Vagina (tissue), 2 donors: Measurements from ENCODE around the gene XPOT. TPM values are rescaled to one million over a fixed set of nuclear protein-coding genes. Genes with fewer than 3 reads are reported as not detected.

ENCODE experiments used
- DNase-seq, 2 donors: peaks; one replicate each; pipeline ENCODE4 v3.0.0-alpha.2; 2017; ENCODE audit errors: extremely low spot score in 2 of 2
- H3K27ac ChIP-seq: fragments of 200-600 bp; sonication (generic); one replicate; pipeline ENCODE4 v1.5.1; 2019
- H3K27me3 ChIP-seq: fragments of 200-600 bp; sonication (generic); one replicate; pipeline ENCODE4 v1.5.1; 2019
- H3K36me3 ChIP-seq, 2 donors: fragments of 200-600 bp; sonication (generic); one replicate each; pipeline ENCODE4 v1.5.1; 2017 to 2019
- H3K4me1 ChIP-seq: fragments of 200-600 bp; sonication (generic); one replicate; pipeline ENCODE4 v1.5.1; 2019
- H3K4me3 ChIP-seq, 2 donors: fragments of 200-600 bp; sonication (generic); 1 replicate in 1 of 2; 2 replicates in 1 of 2; pipeline ENCODE4 v1.5.1; 2016 to 2019
- H3K9me3 ChIP-seq: fragments of 200-600 bp; sonication (generic); one replicate; pipeline ENCODE4 v1.5.1; 2019
- POLR2A ChIP-seq, 2 donors: fragments of 450-650 bp; IDR thresholded peaks; one replicate each; pipeline ENCODE4 v1.6.1; 2017; ENCODE audit warnings: antibody characterized with exemption in 2 of 2, mild to moderate bottlenecking in 2 of 2, moderate library complexity in 2 of 2
- POLR2AphosphoS5 ChIP-seq, 2 donors: sonication (generic); formaldehyde crosslinking; IDR thresholded peaks; one replicate each; pipeline ENCODE4 v1.9.0; 2017; ENCODE audit warnings: antibody characterized with exemption in 2 of 2, mild to moderate bottlenecking in 2 of 2, low read depth in 1 of 2; ENCODE audit not compliant: insufficient read depth in 1 of 2
- intact Hi-C: fragments of 100-400 bp; cut with DNase I; formaldehyde crosslinking; loops from one replicate; pipeline ENCODE4 v1.15.1; 2023
- small RNA-seq: library from RNA; depleted of rRNA; stranded (forward); fragments of <200 nt; gene quantifications from one replicate; pipeline ENCODE3, GENCODE V24; 2016
- total RNA-seq: library from RNA; depleted of rRNA; stranded (reverse); fragments of >200 nt; gene quantifications from one replicate; pipeline ENCODE4 v1.2.3, GENCODE V29; 2016
- TF ChIP-seq, protein P1 (sequence below), 3 experiments: fragments of 450-650 bp in 2 of 3; fragments of 200-600 bp in 1 of 3; sonication (generic) in 1 of 3; IDR thresholded peaks; one replicate each; pipeline ENCODE4 v1.5.1; 2017 to 2019; ENCODE audit warnings: antibody characterized with exemption in 3 of 3, mild to moderate bottlenecking in 2 of 3, moderate library complexity in 2 of 3

Gene XPOT
- total RNA-seq, 1 donor from 2014 or later: 46.2 TPM

DNA sequence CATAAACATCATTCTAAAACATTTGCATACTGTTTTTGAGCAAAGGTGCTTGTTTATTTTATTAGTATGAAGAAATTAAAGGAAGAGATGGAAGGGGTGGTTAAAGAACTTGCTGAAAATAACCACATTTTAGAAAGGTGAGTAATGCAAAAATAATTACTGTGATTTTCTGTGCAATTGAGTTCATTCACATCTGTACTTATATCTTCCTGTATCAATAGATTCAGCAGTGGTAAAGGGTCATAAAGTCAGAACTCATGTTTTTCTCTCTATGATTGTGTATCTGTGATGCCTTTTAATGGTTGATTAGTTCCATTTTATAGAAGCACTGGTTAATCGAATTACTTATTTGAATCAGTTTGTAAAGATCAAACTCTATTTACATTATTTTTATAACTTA, 93.7 kb downstream of the XPOT start:
- intact Hi-C loops: no loop called here
- H3K27me3 ChIP-seq: no peaks in the 10 kb centered on the region
- H3K4me1 ChIP-seq: no peaks in the 10 kb centered on the region
- H3K4me3 ChIP-seq: no peak overlapping the region
- H3K9me3 ChIP-seq: no peaks in the 10 kb centered on the region
- H3K36me3 ChIP-seq: peaks cover 0 to 71% of the 10 kb centered on the region in 2 donors
- TF ChIP-seq POLR2A (IDR thresholded peaks at IDR 0.05) (no peak), POLR2AphosphoS5 (IDR thresholded peaks at IDR 0.05; ENCODE audit: insufficient read depth in 1 of 2, low read depth in 1 of 2) (no peak)
- TF ChIP-seq, protein P1, sequence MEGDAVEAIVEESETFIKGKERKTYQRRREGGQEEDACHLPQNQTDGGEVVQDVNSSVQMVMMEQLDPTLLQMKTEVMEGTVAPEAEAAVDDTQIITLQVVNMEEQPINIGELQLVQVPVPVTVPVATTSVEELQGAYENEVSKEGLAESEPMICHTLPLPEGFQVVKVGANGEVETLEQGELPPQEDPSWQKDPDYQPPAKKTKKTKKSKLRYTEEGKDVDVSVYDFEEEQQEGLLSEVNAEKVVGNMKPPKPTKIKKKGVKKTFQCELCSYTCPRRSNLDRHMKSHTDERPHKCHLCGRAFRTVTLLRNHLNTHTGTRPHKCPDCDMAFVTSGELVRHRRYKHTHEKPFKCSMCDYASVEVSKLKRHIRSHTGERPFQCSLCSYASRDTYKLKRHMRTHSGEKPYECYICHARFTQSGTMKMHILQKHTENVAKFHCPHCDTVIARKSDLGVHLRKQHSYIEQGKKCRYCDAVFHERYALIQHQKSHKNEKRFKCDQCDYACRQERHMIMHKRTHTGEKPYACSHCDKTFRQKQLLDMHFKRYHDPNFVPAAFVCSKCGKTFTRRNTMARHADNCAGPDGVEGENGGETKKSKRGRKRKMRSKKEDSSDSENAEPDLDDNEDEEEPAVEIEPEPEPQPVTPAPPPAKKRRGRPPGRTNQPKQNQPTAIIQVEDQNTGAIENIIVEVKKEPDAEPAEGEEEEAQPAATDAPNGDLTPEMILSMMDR (IDR thresholded peaks at IDR 0.05): no peak
- DNase-seq: no peak
- no peak overlapping the region for H3K27ac ChIP-seq

DNA sequence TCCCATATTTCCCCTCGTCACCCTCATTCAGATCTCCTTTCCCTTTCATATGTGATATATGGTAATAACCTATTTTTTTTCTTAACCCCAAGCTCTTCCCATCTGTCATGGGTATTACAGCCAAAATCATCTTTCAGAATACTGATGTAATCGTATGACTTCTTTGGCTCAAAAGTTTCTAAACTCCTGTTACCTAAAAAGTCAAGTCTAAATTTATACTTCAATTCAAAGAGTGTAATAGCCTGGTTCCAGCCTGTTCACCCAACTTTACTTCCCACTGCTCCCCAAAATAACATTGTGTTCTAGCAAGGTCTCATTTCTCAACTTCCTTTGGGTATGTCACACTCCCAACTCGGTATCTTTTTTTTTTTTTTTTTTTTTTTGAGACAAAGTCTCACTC, 96.2 kb downstream of the XPOT start:
- intact Hi-C loops: no loop called here
- no peak for DNase-seq
- Histone ChIP-seq H3K36me3 (peaks cover 0 to 48% of the 10 kb centered on the region in 2 donors), H3K4me1 (no peaks in the 10 kb centered on the region), H3K9me3 (no peaks in the 10 kb centered on the region), H3K27ac (no peak overlapping the region), H3K27me3 (no peaks in the 10 kb centered on the region), H3K4me3 (no peak overlapping the region)
- TF ChIP-seq POLR2A (IDR thresholded peaks at IDR 0.05) (no peak), POLR2AphosphoS5 (IDR thresholded peaks at IDR 0.05; ENCODE audit: insufficient read depth in 1 of 2, low read depth in 1 of 2) (no peak)
- TF ChIP-seq, protein P1 (IDR thresholded peaks at IDR 0.05): no peak

Small RNA genes lying within 50 kb of the gene (small RNA-seq; reads per million reads assigned to genes)
- gene RF01210: not detected

Other genes with a start within 250 kb of the XPOT start
- 9.6 TPM for gene KICS2, start 182.1 kb upstream of the XPOT start, total RNA-seq
- gene C12orf56, start 13.6 kb upstream of the XPOT start, total RNA-seq: 7.4 TPM
- gene TBK1, start 47.7 kb downstream of the XPOT start, total RNA-seq: 29.0 TPM
- gene RASSF3, start 206.1 kb downstream of the XPOT start, total RNA-seq: 29.5 TPM